Peyer's patch (tissue), 4 donors: Measurements from ENCODE around the gene NME8.

Experiments used
- CTCF ChIP-seq, 6 experiments: fragments of 450-650 bp in 4 of 6; fragments of 200-600 bp in 2 of 6; sonication (generic) in 1 of 6; IDR thresholded peaks; one replicate each; pipeline ENCODE4 v1.5.1; 2017 to 2019; ENCODE audit warnings: antibody characterized with exemption in 6 of 6, mild to moderate bottlenecking in 3 of 6, moderate library complexity in 1 of 6
- POLR2A ChIP-seq, 2 donors: fragments of 450-650 bp; IDR thresholded peaks; one replicate each; pipeline ENCODE4 v1.5.1; 2017; ENCODE audit warnings: antibody characterized with exemption in 2 of 2, mild to moderate bottlenecking in 2 of 2, moderate library complexity in 2 of 2

DNA sequence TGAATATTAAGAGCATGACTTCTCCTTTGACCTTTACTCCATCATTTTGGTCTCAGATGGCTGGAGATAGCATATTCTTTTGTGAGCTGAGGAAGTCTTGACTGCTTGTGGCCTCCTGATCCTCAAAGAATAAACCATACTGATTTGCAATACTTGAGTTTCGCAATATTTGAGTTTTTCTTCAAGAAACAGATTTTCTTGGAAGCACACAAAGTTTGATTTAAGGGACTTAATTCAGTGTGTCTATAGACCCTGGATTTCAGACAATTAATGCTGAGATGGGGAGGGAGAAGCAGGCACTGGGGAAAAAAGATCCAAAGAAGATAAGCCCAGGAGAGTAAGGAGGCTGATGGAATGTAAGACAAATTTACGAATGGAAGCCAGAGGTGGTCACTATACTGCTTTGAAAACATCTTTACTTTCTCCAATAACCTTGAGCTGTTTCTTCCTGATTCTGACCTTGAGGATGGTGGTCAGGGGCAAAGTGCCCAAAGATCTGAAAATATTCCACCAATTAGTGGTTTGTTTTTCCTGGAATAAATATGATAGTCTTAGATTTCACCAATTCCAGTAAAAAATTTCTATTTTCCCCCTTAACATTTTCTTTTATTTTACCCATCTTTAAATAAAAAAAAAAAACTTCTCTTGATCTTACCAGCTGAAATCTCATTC lies 79.5 kb downstream of the NME8 start:
- no peak for TF ChIP-seq CTCF (IDR thresholded peaks at IDR 0.05)
- TF ChIP-seq POLR2A (IDR thresholded peaks at IDR 0.05): no peak
